Neural cell (in vitro differentiated cells): ENCODE data around the gene SEC61B. TPM values are rescaled to one million over a fixed set of nuclear protein-coding genes. Genes with fewer than 3 reads are reported as not detected.
A peak's percentile ranks its signal among the peaks of the same experiment; 100 is the strongest.

Experiments used
- H2AFZ ChIP-seq: fragments of 200-600, 300-800 bp; sonication (generic), shearing (Covaris generic); 2 replicates; pipeline ENCODE4 v1.6.0; 2014; ENCODE audit warnings: low read depth, mild to moderate bottlenecking, antibody characterized with exemption, low read length, moderate library complexity
- H3F3A ChIP-seq: fragments of 200-600 bp; shearing (Covaris generic); 2 replicates; pipeline ENCODE4 v1.6.1; 2016; ENCODE audit warnings: mild to moderate bottlenecking, moderate library complexity, mixed read lengths, antibody characterized with exemption, low read length; ENCODE audit not compliant: insufficient read depth, poor library complexity, severe bottlenecking
- H3K27ac ChIP-seq: fragments of 200-600, 300-800 bp; sonication (generic), shearing (Covaris generic); 2 replicates; pipeline ENCODE4 v1.5.1; 2014; ENCODE audit warnings: mild to moderate bottlenecking, low read length, moderate library complexity
- H3K27me3 ChIP-seq: fragments of 300-800, 200-600 bp; sonication (generic), shearing (Covaris generic); 2 replicates; pipeline ENCODE4 v1.6.0; 2014; ENCODE audit warnings: mild to moderate bottlenecking, low read depth, low read length, moderate library complexity; ENCODE audit not compliant: insufficient read depth
- H3K36me3 ChIP-seq: fragments of 300-800, 200-600 bp; sonication (generic), shearing (Covaris generic); 2 replicates; pipeline ENCODE4 v1.5.1; 2014; ENCODE audit warnings: mild to moderate bottlenecking, antibody characterized with exemption, low read length, moderate library complexity; ENCODE audit not compliant: insufficient read depth
- H3K4me2 ChIP-seq: fragments of 300-800, 200-600 bp; sonication (generic), shearing (Covaris generic); 2 replicates; pipeline ENCODE4 v1.6.0; 2014; ENCODE audit warnings: mild to moderate bottlenecking, low read length
- H3K4me3 ChIP-seq: fragments of 300-800, 200-600 bp; sonication (generic), shearing (Covaris generic); 2 replicates; pipeline ENCODE4 v1.5.1; 2014; ENCODE audit warnings: mild to moderate bottlenecking, low read length, moderate library complexity
- H3K79me2 ChIP-seq: fragments of 200-600 bp; shearing (Covaris generic); replicated peaks from 2 replicates; pipeline ENCODE4 v1.6.0; 2014; ENCODE audit warnings: mild to moderate bottlenecking, low read length, moderate library complexity; ENCODE audit not compliant: insufficient read depth
- H3K9ac ChIP-seq: fragments of 300-800, 200-600 bp; sonication (generic), shearing (Covaris generic); 2 replicates; pipeline ENCODE4 v1.6.1; 2016; ENCODE audit warnings: mild to moderate bottlenecking, low read length, mixed read lengths
- H3K9me2 ChIP-seq: fragments of 200-600 bp; shearing (Covaris generic); 2 replicates; pipeline ENCODE4 v1.6.1; 2016; ENCODE audit warnings: mild to moderate bottlenecking, low read length, mixed read lengths; ENCODE audit not compliant: insufficient read depth
- H3K9me3 ChIP-seq: fragments of 200-600, 300-800 bp; sonication (generic), shearing (Covaris generic); 2 replicates; pipeline ENCODE4 v1.6.1; 2016; ENCODE audit warnings: mild to moderate bottlenecking, mixed run types, low read length, moderate library complexity, mixed read lengths
- H4K20me1 ChIP-seq: fragments of 200-600 bp; shearing (Covaris generic); 2 replicates; pipeline ENCODE4 v1.6.1; 2016; ENCODE audit warnings: mild to moderate bottlenecking, mixed run types; ENCODE audit not compliant: insufficient read depth
- EP300 ChIP-seq: fragments of 450-650 bp; conservative IDR thresholded peaks from 2 replicates; pipeline ENCODE4 v1.6.1; 2014; ENCODE audit warnings: antibody characterized with exemption, mild to moderate bottlenecking, moderate library complexity; ENCODE audit not compliant: poor library complexity, severe bottlenecking
- EZH2 ChIP-seq: fragments of 200-600, 300-800 bp; shearing (Covaris generic), sonication (generic); IDR thresholded peaks from 2 replicates; pipeline ENCODE4 v1.6.1; 2014; ENCODE audit warnings: antibody characterized with exemption, low read length, borderline replicate concordance, mild to moderate bottlenecking; ENCODE audit not compliant: insufficient read depth, poor library complexity, severe bottlenecking
- MXI1 ChIP-seq: fragments of 450-650 bp; conservative IDR thresholded peaks from 2 replicates; pipeline ENCODE4 v1.6.1; 2014; ENCODE audit warnings: antibody characterized with exemption, mild to moderate bottlenecking; ENCODE audit not compliant: poor library complexity, severe bottlenecking
- POLR2AphosphoS5 ChIP-seq: IDR thresholded peaks from 2 replicates; pipeline ENCODE4 v1.6.1; 2012
- RAD21 ChIP-seq: fragments of 450-650 bp; conservative IDR thresholded peaks from 2 replicates; pipeline ENCODE4 v1.6.1; 2014; ENCODE audit warnings: antibody characterized with exemption, mild to moderate bottlenecking, moderate library complexity
- SMC3 ChIP-seq: fragments of 450-650 bp; conservative IDR thresholded peaks from 2 replicates; pipeline ENCODE4 v1.6.1; 2014; ENCODE audit warnings: antibody characterized with exemption, mild to moderate bottlenecking, moderate library complexity; ENCODE audit not compliant: poor library complexity
- TAF1 ChIP-seq: IDR thresholded peaks from 2 replicates; pipeline ENCODE4 v1.6.1; 2012; ENCODE audit warnings: low read depth
- polyA plus RNA-seq: library from polyadenylated mRNA; depleted of rRNA; stranded (reverse); fragments of >200 nt; gene quantifications from 2 replicates; pipeline ENCODE4 v1.2.3, GENCODE V29; 2014
- TF ChIP-seq, protein P1 (sequence below): fragments of 450-650 bp; IDR thresholded peaks from 2 replicates; pipeline ENCODE4 v1.5.1; 2014; ENCODE audit warnings: antibody characterized with exemption, mild to moderate bottlenecking, moderate library complexity; ENCODE audit not compliant: poor library complexity, severe bottlenecking
- TF ChIP-seq, protein P2 (sequence below): IDR thresholded peaks from 2 replicates; pipeline ENCODE4 v1.6.1; 2012; ENCODE audit warnings: borderline replicate concordance

The SEC61B gene
- polyA plus RNA-seq, 1 donor from 2014 or later = 203 TPM

DNA sequence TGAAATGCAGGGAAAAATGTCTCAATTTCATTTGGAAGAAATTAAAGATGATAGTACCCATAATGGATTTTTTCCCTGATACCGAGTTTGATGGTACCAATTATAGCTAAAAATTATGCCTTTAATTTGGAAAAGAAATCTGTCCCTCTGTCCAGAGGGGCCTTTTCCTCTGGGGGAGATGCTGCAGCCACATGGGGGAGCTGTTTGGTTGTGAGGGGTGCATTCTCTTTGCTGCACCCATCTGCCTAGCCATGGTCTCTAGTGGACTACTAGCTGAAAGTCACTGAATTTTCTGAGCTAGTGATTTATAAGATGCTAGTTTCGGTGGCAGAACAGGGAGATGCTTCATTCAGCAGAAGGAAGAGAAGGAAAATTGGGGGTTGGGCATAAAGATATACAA is 9.6 kb downstream of the SEC61B start:
- no peak overlapping the region for H3K4me3 ChIP-seq
- H3K79me2 ChIP-seq = no peaks in the 10 kb centered on the region
- no peak overlapping the region for H3K27ac ChIP-seq
- H2AFZ ChIP-seq = no peak overlapping the region
- no peaks in the 10 kb centered on the region for H4K20me1 ChIP-seq
- no peaks in the 10 kb centered on the region for H3K9me2 ChIP-seq
- no peaks in the 10 kb centered on the region for H3K27me3 ChIP-seq
- no peak overlapping the region for H3K9ac ChIP-seq
- H3K9me3 ChIP-seq = no peaks in the 10 kb centered on the region
- no peaks in the 10 kb centered on the region for H3F3A ChIP-seq
- no peak overlapping the region for H3K4me2 ChIP-seq
- peaks cover 19% of the 10 kb centered on the region for H3K36me3 ChIP-seq
- TF ChIP-seq, protein P1, sequence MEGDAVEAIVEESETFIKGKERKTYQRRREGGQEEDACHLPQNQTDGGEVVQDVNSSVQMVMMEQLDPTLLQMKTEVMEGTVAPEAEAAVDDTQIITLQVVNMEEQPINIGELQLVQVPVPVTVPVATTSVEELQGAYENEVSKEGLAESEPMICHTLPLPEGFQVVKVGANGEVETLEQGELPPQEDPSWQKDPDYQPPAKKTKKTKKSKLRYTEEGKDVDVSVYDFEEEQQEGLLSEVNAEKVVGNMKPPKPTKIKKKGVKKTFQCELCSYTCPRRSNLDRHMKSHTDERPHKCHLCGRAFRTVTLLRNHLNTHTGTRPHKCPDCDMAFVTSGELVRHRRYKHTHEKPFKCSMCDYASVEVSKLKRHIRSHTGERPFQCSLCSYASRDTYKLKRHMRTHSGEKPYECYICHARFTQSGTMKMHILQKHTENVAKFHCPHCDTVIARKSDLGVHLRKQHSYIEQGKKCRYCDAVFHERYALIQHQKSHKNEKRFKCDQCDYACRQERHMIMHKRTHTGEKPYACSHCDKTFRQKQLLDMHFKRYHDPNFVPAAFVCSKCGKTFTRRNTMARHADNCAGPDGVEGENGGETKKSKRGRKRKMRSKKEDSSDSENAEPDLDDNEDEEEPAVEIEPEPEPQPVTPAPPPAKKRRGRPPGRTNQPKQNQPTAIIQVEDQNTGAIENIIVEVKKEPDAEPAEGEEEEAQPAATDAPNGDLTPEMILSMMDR = peak; percentile 38
- TF ChIP-seq RAD21 (peak; percentile 32), MXI1 (no peak), TAF1 (no peak), POLR2AphosphoS5 (no peak), SMC3 (peak; percentile 31), EZH2 (no peak)

DNA sequence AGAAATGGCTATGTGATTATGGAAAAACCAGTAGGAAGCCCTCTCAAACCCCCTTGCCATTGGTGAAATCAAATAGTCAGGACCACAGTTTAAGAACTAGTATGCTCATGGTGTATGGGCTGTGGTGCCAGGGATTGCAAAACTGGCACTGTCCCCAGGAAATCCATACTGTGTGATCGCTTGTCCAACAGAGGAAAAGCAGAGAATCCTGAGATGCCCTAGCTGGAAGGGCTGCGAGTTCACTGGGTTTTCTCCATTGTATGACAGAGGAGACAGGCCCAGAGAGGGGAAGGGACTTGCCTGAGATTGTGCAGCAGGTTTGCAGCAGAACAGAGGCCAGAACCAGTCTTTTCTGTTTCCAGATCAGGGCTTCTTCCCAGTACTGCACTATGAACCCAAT is 12.5 kb downstream of the SEC61B start:
- Histone ChIP-seq H3K9me2 (no peaks in the 10 kb centered on the region), H3K9ac (no peak overlapping the region), H2AFZ (no peak overlapping the region), H3K27ac (no peak overlapping the region), H3K4me3 (no peak overlapping the region), H3K79me2 (no peaks in the 10 kb centered on the region), H3K9me3 (no peaks in the 10 kb centered on the region), H3K4me2 (no peak overlapping the region), H3F3A (no peaks in the 10 kb centered on the region), H3K27me3 (no peaks in the 10 kb centered on the region), H4K20me1 (no peaks in the 10 kb centered on the region), H3K36me3 (peaks cover 19% of the 10 kb centered on the region)
- TF ChIP-seq POLR2AphosphoS5 (no peak), EP300 (no peak), MXI1 (no peak), EZH2 (no peak), SMC3 (no peak), RAD21 (no peak), TAF1 (no peak)
- TF ChIP-seq, protein P2, sequence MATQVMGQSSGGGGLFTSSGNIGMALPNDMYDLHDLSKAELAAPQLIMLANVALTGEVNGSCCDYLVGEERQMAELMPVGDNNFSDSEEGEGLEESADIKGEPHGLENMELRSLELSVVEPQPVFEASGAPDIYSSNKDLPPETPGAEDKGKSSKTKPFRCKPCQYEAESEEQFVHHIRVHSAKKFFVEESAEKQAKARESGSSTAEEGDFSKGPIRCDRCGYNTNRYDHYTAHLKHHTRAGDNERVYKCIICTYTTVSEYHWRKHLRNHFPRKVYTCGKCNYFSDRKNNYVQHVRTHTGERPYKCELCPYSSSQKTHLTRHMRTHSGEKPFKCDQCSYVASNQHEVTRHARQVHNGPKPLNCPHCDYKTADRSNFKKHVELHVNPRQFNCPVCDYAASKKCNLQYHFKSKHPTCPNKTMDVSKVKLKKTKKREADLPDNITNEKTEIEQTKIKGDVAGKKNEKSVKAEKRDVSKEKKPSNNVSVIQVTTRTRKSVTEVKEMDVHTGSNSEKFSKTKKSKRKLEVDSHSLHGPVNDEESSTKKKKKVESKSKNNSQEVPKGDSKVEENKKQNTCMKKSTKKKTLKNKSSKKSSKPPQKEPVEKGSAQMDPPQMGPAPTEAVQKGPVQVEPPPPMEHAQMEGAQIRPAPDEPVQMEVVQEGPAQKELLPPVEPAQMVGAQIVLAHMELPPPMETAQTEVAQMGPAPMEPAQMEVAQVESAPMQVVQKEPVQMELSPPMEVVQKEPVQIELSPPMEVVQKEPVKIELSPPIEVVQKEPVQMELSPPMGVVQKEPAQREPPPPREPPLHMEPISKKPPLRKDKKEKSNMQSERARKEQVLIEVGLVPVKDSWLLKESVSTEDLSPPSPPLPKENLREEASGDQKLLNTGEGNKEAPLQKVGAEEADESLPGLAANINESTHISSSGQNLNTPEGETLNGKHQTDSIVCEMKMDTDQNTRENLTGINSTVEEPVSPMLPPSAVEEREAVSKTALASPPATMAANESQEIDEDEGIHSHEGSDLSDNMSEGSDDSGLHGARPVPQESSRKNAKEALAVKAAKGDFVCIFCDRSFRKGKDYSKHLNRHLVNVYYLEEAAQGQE = no peak
- TF ChIP-seq, protein P1 = no peak
